ENCODE results near the gene GNAI1. TPM values are rescaled to one million over a fixed set of nuclear protein-coding genes. Genes with fewer than 3 reads are reported as not detected.

The GNAI1 gene
- total and polyA plus RNA-seq, 10 of the 15 experiments (the other 5 are each of a cell fraction or from before 2014, with no cell fraction given) = not detected

DNA sequence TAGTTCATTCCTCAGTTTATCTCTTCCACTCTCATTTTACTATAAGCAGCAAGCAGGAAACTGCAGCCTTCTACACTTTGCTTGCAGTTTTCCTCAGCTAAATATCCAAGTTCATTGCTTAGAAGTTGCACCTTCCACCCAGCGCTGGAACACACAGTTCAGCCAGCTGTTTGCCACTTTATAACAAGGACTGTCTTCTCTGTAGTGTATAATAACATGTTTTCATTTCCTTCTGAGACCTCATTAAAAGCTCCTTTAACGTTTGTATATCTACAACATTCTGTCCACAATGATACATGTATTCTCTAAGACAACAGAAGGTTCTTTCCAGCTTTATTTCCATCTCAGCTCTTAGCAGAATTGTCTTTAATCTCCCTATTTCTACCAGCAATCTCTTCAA, 74.1 kb downstream of the GNAI1 start (continued):
- TF ChIP-seq ESRRA (IDR thresholded peaks at IDR 0.05; ENCODE audit: low read length) (no peak), TBL1XR1 (IDR thresholded peaks at IDR 0.05; ENCODE audit: low read depth, low read length) (no peak), NBN (IDR thresholded peaks at IDR 0.05) (no peak), EP300 (IDR thresholded peaks at IDR 0.05; ENCODE audit: borderline replicate concordance in 1 of 2, control insufficient read depth in 1 of 2, low read depth in 2 of 2, low read length in 2 of 2) (no peak)
- TF ChIP-seq, protein P1, sequence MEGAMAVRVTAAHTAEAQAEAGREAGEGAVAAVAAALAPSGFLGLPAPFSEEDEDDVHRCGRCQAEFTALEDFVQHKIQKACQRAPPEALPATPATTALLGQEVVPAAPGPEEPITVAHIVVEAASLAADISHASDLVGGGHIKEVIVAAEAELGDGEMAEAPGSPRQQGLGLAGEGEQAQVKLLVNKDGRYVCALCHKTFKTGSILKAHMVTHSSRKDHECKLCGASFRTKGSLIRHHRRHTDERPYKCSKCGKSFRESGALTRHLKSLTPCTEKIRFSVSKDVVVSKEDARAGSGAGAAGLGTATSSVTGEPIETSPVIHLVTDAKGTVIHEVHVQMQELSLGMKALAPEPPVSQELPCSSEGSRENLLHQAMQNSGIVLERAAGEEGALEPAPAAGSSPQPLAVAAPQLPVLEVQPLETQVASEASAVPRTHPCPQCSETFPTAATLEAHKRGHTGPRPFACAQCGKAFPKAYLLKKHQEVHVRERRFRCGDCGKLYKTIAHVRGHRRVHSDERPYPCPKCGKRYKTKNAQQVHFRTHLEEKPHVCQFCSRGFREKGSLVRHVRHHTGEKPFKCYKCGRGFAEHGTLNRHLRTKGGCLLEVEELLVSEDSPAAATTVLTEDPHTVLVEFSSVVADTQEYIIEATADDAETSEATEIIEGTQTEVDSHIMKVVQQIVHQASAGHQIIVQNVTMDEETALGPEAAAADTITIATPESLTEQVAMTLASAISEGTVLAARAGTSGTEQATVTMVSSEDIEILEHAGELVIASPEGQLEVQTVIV (IDR thresholded peaks at IDR 0.05; ENCODE audit: borderline replicate concordance, partially characterized antibody) = no peak

DNA sequence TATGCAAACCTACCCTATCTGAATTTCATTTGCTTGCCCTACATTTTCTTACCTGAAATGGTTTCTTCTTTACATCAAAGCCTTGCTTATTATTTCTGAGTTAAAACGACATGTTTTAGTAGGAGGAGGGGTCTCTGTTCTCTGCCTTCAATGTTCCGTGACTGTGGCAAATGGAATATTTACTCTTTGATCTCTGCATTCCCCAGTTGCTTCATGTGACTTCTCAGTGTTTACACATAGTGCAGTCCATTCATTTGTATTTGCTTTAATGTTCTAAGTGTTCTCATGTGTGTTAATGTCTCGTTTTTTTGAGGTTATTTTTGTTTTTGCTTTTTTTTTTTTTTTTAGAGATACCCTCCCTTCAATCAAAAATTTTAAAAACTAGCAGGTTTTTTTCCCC, 75.8 kb downstream of the GNAI1 start:
- Histone ChIP-seq H3K36me3 (ENCODE audit: control insufficient read depth in 2 of 2, insufficient read depth in 2 of 2, low read length in 1 of 2) (no peaks in the 10 kb centered on the region), H4K20me1 (ENCODE audit: control insufficient read depth, insufficient read depth) (no peaks in the 10 kb centered on the region), H3K9ac (ENCODE audit: control insufficient read depth, insufficient read depth, low read length) (no peak overlapping the region), H3K27me3 (replicated peaks in 1 of 2; ENCODE audit: control insufficient read depth in 2 of 2, insufficient read depth in 2 of 2, low read length in 1 of 2) (no peaks in the 10 kb centered on the region), H3K4me1 (ENCODE audit: control insufficient read depth, insufficient read depth, low read length) (no peaks in the 10 kb centered on the region), H3K27ac (ENCODE audit: control insufficient read depth, insufficient read depth) (no peak overlapping the region), H3K4me2 (ENCODE audit: control insufficient read depth, insufficient read depth) (no peak overlapping the region), H3K4me3 (no peak overlapping the region), H3K79me2 (ENCODE audit: control insufficient read depth, insufficient read depth, low read length) (no peaks in the 10 kb centered on the region), H3K9me3 (replicated peaks; ENCODE audit: control insufficient read depth, insufficient read depth, low read length) (no peaks in the 10 kb centered on the region), H2AFZ (ENCODE audit: control insufficient read depth, low read depth, low read length) (no peak overlapping the region)
- ChIA-PET CTCF (no interaction called here), SMC1A (ENCODE audit: uncharacterized antibody, unreplicated experiment) (no interaction called here), POLR2A (no interaction called here), RAD21 (ENCODE audit: unreplicated experiment) (no interaction called here)
- ATAC-seq = no peak
- no peak for DNase-seq (ENCODE audit: low read depth, low spot score)
- 0% methylated on average over 3 of the region's 3 CpGs for WGBS (ENCODE audit: insufficient coverage, insufficient replicate concordance, low lambda C conversion rate, missing lambda C conversion rate)
- no TSS peak for BruUV-seq (replicated peaks)
- intact Hi-C loops (cut with micrococcal nuclease; ENCODE audit: unreplicated experiment) = no loop called here
- in situ Hi-C loops (cut with MboI) = no loop called here
- FAIRE-seq = no peak
- no peak for TF ChIP-seq HSF1 (IDR thresholded peaks at IDR 0.05; ENCODE audit: low read depth, low read length)
- TF ChIP-seq LARP7 (IDR thresholded peaks at IDR 0.05) = no peak
- no peak for TF ChIP-seq ZBTB33 (IDR thresholded peaks at IDR 0.05)
- no peak for TF ChIP-seq SP1 (IDR thresholded peaks at IDR 0.05; ENCODE audit: low read depth, low read length)
- TF ChIP-seq EZH2 (IDR thresholded peaks at IDR 0.05; ENCODE audit: borderline replicate concordance, control insufficient read depth, low read depth, low read length) = no peak
- TF ChIP-seq RAD51 (IDR thresholded peaks at IDR 0.05) = no peak
- TF ChIP-seq EED (IDR thresholded peaks at IDR 0.05; ENCODE audit: low read depth) = no peak
- no peak for TF ChIP-seq CHD2 (IDR thresholded peaks at IDR 0.05; ENCODE audit: borderline replicate concordance, low read depth, low read length)
- no peak for TF ChIP-seq ZNF207 (IDR thresholded peaks at IDR 0.05; ENCODE audit: borderline replicate concordance)
- TF ChIP-seq RAD21 (IDR thresholded peaks at IDR 0.05; ENCODE audit: insufficient read depth, low read depth, low read length) = no peak
- TF ChIP-seq ZBED1 (IDR thresholded peaks at IDR 0.05; ENCODE audit: borderline replicate concordance) = no peak
- no peak for TF ChIP-seq JUNB (IDR thresholded peaks at IDR 0.05)
- no peak for TF ChIP-seq CBFB (IDR thresholded peaks at IDR 0.05; ENCODE audit: low read depth)
- TF ChIP-seq ZNF274 (IDR thresholded peaks at IDR 0.05; ENCODE audit: insufficient read depth, insufficient read length) = no peak
- no peak for TF ChIP-seq MTA3 (IDR thresholded peaks at IDR 0.05; ENCODE audit: borderline replicate concordance, low read length)
- TF ChIP-seq, protein P2, sequence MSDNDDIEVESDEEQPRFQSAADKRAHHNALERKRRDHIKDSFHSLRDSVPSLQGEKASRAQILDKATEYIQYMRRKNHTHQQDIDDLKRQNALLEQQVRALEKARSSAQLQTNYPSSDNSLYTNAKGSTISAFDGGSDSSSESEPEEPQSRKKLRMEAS (IDR thresholded peaks at IDR 0.05; ENCODE audit: low read depth, low read length) = no peak

All from GM12878 (cell line).